KBM-7 (cell line): ENCODE results near the gene MACF1.

Source experiments
- DNase-seq: peaks from one replicate; pipeline ENCODE4 v3.0.0-alpha.2; 2015
- in situ Hi-C: fragments of 300-500 bp; cut with MboI; formaldehyde crosslinking; loops from 2 replicates; pipeline ENCODE4 v1.14.3; 2020; ENCODE audit warnings: low sequenced_read_pairs, low pct_unique_long_range_greater_than_20kb, mixed read lengths

Gene MACF1

GRCh38 chr1:39243302-39243701 is 38.8 kb downstream of the MACF1 start:
- in situ Hi-C loops, result no loop called here
- no peak for DNase-seq

DNA sequence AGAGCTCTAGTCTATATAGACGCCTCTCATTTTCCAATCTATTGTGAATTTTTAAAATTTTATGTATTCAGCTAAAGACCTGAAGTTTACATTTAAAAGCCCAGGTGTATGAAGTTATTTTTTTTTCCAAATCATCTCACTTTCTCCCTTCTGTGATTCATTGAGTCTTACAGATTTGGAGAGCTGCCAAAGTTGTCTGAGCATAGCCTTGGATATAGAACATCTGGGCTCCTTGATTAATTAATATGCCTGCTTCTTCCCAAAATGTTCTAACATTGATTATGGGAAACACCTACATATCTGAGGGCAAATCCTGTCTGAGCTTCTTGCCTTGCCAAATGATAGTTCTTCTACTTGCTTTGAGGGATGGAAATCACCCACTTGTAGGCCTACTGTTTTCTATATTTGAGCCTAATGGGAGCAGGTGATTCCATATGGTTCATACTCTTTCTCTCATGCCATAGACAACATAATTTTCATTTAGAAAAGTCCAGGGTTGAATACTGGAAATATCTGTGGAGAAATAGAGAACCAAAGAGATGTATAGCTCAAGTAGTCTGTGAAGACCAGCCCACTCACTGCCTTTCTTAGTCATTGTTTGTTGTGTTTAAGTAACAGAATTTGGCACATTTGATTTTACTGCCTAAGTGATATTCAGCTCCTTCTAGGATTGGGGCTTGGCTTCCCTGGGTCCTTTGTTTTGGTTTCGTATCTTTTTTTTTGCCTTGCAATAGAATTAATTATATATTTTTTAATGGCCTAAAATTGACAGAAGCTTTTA is 46.2 kb downstream of the MACF1 start:
- in situ Hi-C loops, result no loop called here
- no peak for DNase-seq

- no peak for DNase-seq
- in situ Hi-C loops, result no loop called here
Measured at GRCh38 chr1:39255222-39255621, 50.7 kb downstream of the MACF1 start.

- DNase-seq, result peak; percentile 81
- in situ Hi-C loops, result no loop called here
Measured at GRCh38 chr1:39258146-39258924, 53.8 kb downstream of the MACF1 start.

- DNase-seq, result no peak
- in situ Hi-C loops, result no loop called here
Measured at GRCh38 chr1:39258925-39259244, 54.4 kb downstream of the MACF1 start.

DNA sequence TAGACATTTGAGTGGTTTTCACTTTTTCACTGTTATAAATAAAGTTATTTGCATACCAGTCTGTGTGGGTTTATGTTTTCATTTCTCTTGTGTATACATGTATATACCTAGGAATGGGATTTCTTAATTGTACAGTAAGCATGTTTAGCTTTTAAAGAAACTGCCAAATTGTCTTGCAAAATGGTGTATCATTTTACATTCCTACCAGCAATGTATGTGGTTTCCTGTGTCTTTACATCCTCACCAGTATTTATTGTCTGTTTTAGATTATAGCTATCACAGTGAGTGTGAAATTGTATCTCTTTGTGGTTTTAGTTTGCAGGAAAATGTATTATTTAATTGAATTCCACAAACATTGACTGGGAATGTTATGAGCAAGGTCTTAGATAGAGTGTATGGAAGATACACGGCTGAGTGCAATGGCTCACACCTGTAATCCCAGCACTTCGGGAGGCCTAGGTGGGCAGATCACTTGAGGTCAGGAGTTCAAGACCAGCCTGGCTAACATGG is 57.3 kb downstream of the MACF1 start:
- no peak for DNase-seq
- in situ Hi-C loops, result no loop called here

DNA sequence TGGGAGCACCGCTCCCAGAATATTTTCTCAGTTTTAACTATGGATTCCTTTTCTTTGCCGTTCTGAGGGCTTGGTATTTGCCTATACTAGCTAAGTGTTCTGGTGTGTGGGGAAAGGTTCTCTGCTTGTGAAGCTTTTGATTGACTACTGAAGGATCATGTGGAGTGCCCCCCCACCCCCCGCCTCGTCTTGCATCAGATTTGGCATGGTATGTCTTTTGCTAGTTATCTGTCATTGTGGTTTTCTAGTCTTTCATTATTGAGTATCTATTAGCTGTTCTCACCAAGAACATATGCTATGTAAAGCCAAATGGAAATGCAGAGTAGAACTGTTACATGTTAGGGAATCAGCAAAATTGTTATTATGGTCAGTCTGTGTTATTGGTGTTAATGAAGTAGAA is 58.3 kb downstream of the MACF1 start:
- no peak for DNase-seq
- in situ Hi-C loops, result no loop called here

DNA sequence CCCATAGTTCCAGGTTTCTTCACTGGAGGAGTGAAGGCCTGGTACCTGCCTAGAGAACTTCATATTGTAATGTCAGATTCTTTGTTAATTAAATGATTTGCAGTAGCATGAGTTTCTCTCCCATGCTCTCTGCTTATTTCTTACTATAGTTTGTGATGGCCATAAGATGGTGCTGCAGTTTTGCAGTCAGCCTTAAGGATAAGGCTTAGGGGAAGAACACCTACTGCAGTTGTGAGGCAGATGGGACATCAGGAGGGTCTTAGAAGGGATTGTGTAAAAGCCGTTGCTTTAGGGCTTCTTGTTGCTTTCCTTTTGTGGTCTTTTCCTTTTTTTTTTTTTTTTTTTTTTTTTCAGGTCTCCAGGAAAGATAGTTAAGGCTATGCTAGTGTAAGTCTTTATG is 61.8 kb downstream of the MACF1 start:
- in situ Hi-C loops, result no loop called here
- peak; percentile 23 for DNase-seq

DNA sequence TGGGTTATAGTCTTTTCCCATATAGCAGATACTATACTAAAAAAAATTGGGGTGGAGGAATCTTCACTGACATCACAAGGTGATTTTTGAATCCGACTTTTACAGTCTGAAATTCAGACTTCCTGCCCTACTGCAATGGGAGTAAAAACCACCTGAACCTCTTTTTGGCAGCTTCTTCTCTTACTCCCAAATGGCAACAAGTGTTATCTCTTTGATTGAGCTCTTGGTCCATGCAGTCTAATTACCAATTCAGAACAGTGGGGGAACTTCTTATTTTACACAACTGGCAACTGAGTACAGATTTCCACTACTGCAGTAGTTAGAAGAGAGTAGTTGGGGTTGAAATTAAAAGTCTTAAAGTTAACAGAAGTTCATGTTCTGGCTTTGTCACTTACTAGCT is 62.3 kb downstream of the MACF1 start:
- in situ Hi-C loops, result no loop called here
- DNase-seq, result no peak

- DNase-seq, result no peak
- in situ Hi-C loops, result no loop called here
Measured at GRCh38 chr1:39268112-39268581, 63.7 kb downstream of the MACF1 start.

DNA sequence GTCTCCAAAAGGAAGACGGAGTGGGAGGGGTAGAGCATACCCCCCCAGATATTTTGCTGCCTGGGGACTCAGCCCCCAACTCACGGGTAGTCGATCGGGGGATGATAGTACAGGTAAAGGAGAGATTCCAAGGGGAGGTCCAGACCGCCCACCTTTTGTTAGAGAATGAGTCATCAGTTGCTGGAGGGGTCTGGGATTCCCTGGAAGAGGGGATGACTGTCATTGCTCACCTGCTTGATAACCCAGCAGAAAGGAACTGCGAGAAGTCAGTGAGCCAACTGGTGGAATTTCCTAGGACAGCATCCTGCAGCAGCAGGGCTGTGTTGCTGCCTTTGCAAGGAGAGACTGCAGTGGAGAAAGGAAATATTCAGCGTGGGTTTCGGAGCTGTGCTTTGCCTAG is 64.4 kb downstream of the MACF1 start:
- DNase-seq, result no peak
- in situ Hi-C loops, result no loop called here

GRCh38 chr1:39269349-39269748 is 64.9 kb downstream of the MACF1 start:
- in situ Hi-C loops, result no loop called here
- DNase-seq, result no peak

DNA sequence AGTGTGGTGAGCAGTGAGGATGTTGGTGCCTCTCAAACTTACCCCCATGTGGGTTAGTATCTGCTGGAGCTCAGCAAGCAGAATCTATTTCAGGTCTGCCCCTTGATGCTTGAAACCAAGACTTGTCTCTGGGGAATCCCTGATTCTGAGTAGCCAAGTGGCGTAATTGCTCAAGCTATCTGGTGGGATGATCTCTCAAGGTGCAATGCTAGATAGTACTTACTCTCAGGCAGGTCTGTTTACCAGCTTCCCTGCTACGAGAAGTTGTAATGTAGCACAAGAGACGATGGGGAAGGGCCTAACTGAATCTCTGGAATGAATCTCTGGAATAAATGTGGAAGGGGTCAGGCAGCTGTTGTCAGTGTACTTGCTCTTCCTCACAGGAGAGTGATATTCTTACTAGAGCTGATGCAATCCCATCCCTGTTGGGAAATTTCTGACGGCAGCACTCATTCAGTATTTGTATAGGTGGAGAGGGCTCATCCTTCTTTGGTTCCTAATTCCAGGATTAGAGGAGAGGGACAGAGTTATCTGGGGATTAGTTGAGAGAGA is 65.4 kb downstream of the MACF1 start:
- in situ Hi-C loops, result no loop called here
- DNase-seq, result no peak

GRCh38 chr1:39270368-39270767 is 65.9 kb downstream of the MACF1 start:
- in situ Hi-C loops, result no loop called here
- no peak for DNase-seq

DNA sequence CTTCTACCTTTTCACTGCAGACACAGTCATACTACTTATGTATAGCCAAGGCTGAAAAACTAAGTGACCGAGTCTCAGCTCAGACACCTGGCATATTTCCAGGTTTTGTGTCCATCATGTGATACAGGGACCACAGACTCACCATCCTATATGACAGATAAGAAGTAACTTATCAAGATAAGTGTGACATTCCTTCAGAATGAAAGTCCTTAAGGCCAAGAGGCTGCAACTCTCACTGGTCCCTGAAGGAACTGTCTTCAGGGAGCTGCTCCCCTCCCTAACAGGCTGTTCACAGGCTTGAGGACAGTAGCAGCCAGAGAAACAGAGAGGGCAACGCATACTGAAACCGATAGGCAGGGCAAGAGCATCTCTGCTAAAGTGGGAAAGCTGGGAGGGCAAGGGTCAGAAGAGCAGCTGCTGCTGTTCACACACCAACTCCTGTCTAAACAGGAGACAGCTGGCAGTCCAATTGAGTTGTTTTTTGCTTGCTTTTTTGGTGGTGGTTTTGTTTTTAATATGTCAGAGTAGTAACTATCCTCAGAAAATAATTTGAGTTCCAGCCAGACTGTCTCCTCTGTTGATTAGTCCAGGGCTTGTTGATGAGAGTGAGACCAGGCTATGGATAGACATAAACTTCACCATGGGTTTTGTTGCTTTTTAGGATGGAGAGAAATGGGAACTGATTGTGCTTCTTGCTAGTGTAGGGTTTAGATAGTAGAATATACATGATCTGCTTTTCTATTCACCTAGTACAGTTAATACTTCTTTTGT is 67.7 kb downstream of the MACF1 start:
- no peak for DNase-seq
- in situ Hi-C loops, result no loop called here

DNA sequence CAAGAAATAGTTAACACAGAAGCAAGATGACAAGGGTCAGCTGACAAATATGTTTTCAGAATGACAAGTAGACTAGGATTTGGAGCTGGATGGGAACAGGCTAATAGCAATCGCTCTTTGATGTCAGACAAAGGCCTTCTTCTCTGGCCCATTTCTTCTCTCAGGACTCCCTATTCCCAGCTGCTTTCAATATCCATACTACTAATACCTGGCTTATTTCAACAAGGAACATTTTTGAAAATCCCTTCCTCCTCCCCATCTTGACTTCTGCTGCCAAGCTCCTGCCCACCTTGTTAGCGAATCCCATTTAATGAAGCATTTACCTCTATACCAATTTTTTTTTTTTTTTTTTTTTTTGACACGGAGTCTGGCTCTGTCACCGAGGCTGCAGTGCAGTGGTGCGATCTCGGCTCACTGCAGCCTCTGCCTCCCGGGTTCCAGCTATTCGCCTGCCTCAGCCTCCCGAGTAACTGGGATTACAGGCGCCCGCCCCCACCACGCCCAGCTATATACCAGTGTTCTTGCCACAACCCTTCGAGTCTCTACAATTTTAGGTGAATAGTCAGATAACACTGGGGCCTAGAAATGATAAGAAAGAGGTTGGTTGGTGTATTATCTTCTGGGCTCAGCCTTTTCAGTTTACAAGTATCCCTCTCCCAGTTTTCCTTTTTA is 68.4 kb downstream of the MACF1 start:
- no peak for DNase-seq
- in situ Hi-C loops, result no loop called here

GRCh38 chr1:39275836-39276507 is 71.5 kb downstream of the MACF1 start:
- DNase-seq, result no peak
- in situ Hi-C loops, result no loop called here

GRCh38 chr1:39277879-39278278 is 73.4 kb downstream of the MACF1 start:
- DNase-seq, result no peak
- in situ Hi-C loops, result no loop called here
